H1 (cell line): Measurements from ENCODE around the gene PBLD. TPM values are rescaled to one million over a fixed set of nuclear protein-coding genes. Genes with fewer than 3 reads are reported as not detected.

ENCODE experiments used
- ASH2L ChIP-seq: fragments of 200-600, 300-600 bp; sonication (generic); IDR thresholded peaks from one replicate; pipeline ENCODE4 v1.7.1; 2017; ENCODE audit warnings: low read length
- CTBP2 ChIP-seq: IDR thresholded peaks from 2 replicates; pipeline ENCODE4 v1.7.0; 2011; ENCODE audit warnings: borderline replicate concordance, mild to moderate bottlenecking, moderate library complexity, mixed read lengths, low read length; ENCODE audit not compliant: insufficient read depth, insufficient read length
- KDM4A ChIP-seq: IDR thresholded peaks from one replicate; pipeline ENCODE4 v1.7.1; 2012; ENCODE audit warnings: low read depth, mild to moderate bottlenecking, moderate library complexity, low read length, inconsistent platforms; ENCODE audit not compliant: severe bottlenecking
- RAD21 ChIP-seq, 2 experiments: IDR thresholded peaks in 1 of 2; conservative IDR thresholded peaks in 1 of 2; 2 replicates each; pipeline ENCODE4 v1.6.1; 2011; ENCODE audit warnings: low read depth in 2 of 2, low read length in 2 of 2, improper control_type of control experiment in 1 of 2, inconsistent platforms in 1 of 2, mild to moderate bottlenecking in 1 of 2, moderate library complexity in 1 of 2
- polyA plus RNA-seq, 7 experiments: library from polyadenylated mRNA; depleted of rRNA in 3 of 7; stranded (reverse) in 5 of 7; unstranded in 2 of 7; fragments of >200 nt in 5 of 7; fragments of 200-250 nt in 2 of 7; gene quantifications; 1 replicate in 5 of 7; 2 replicates in 1 of 7; 4 replicates in 1 of 7; pipeline versions ENCODE4 v1.2.1 to v1.2.3, GENCODE V29; 2011 to 2013; ENCODE audit warnings: missing spikeins in 2 of 7, mixed read lengths in 2 of 7
- total RNA-seq: library from RNA; stranded (reverse); fragmentation: NEBNext Ultra II Directional; extraction: Animal tissue kit (Norgen Biotek cat#: 25700); gene quantifications from 2 replicates; pipeline ENCODE4 v1.2.1, GENCODE V29; 2021

PBLD gene
- total and polyA plus RNA-seq, 2 of the 8 experiments (the other 6 are each of a cell fraction or from before 2014, with no cell fraction given): 0.56 to 2.0 TPM

DNA sequence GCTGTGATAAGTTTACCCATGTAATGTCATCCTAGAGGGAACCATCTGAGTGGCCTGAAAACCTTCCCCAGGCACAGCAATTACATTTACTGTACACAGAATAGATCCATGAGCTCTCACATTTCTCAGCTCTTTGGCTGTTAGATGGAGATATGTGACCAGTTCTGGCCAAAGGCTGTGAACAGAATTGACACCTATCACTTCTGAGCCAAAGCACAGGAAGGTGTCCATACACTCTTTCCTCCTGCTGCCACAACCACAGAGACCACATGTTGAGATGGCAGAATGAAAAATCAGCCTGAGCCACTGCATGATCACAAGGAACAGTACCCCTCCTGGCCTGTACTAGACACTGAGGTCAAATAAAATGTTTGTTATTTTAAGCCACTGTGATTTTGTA, 56.5 kb downstream of the PBLD start (continued):
- TF ChIP-seq ASH2L: no peak
- no peak for TF ChIP-seq CTBP2
- TF ChIP-seq RAD21 (IDR thresholded peaks at IDR 0.05 in 1 of 2, conservative IDR thresholded peaks at IDR 0.05 in 1 of 2; ENCODE audit: low read depth in 2 of 2, low read length in 2 of 2): no peak
- TF ChIP-seq KDM4A: no peak
